Measurements from ENCODE around the gene OR4F15.

OR4F15 gene

DNA sequence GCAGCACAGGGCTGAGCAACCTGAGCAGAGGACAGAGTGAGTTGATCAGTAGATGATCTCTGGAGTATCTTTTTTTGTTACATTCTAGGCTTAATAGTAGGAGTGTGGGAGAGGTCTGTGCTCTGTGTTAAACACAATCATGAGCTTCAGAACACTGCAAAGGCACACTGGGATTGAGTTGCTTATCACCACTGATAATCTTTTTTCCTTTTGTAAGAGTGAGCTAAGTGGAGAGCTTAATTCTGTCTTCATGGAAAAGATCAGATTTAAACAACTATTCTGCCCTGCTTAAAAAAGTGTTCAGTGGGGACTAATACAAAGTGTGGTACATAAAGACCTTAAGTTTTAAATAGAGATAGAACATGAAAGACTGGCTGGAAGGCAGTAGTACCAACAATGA, 7.6 kb upstream of the OR4F15 start:
- DNase-seq (ENCODE audit: low read depth): no peak

DNA sequence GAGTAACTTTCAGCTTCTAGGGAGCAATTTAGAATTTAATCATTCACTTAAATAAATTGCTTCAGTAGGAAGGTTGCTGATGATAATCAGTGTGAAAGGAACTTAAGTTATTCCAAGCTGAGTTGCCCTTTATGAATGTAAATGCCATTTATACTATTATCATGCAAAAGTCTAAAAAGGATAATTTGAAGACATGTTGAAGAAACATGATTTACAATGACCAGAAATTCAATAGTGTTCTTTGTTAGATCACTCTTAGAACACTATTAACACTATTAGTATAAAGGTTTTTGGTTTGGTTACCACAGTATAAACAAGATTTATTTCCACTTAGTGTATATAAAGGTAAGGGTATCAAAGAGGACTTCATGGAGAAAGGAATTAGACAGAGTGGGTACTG, 7.1 kb upstream of the OR4F15 start:
- DNase-seq (ENCODE audit: low read depth): no peak

DNA sequence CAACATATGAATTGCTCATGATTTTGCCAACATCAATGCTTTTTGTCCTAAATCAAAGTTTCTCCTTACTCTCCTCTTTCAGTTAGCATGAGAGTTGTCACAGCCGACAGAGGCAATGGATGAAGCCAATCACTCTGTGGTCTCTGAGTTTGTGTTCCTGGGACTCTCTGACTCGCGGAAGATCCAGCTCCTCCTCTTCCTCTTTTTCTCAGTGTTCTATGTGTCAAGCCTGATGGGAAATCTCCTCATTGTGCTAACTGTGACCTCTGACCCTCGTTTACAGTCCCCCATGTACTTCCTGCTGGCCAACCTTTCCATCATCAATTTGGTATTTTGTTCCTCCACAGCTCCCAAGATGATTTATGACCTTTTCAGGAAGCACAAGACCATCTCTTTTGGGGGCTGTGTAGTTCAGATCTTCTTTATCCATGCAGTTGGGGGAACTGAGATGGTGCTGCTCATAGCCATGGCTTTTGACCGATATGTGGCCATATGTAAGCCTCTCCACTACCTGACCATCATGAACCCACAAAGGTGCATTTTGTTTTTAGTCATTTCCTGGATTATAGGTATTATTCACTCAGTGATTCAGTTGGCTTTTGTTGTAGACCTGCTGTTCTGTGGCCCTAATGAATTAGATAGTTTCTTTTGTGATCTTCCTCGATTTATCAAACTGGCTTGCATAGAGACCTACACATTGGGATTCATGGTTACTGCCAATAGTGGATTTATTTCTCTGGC, 6.2 kb upstream of the OR4F15 start:
- DNase-seq (ENCODE audit: low read depth): no peak

DNA sequence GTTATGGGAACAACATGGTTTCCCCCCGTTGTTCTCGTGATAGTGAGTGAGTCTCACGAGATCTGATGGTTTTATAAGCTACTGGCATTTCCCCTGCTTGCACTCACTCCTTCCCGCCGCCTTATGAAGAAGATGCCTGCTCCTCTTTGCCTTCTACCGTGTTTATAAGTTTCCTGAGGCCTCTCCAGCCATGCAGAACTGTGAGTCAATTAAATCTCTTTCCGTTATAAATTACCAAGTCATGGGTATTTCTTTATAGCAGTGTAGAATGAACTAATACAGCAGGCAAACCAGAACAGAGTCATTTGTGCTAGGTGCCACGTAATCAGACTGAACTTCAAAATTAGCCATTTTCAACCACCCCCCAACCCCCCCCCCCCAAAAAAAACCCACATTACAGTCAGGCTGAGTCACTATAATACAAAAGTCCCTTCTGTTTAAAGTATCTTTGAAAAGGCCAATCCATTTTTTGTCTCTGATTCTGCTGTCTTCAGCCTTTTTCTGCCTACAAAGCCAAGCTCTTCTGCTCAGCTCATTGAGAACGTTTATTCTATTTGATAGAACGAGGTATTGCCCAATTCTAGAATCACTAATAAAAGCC, 4.6 kb upstream of the OR4F15 start:
- DNase-seq (ENCODE audit: low read depth): peak; percentile 34

DNA sequence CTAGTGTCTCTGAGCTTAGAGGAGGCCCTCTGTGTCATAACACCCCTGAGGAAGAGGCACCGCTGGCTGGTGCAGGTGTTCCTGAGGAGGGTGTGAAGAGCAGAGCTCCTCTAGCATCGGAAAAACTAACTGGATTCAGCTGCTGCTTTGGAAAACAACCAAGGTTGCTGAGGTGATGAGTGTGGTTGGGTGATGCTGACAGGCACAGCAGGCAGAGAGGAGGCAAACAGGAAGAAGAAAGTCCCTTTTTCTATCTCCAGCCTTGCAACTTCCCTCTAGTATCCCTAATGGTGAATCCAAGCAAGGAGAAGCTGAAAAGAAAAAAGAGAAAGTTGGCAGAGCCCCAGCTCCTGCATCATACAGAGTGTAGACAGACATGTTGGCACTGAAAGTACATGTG, 3.8 kb upstream of the OR4F15 start:
- DNase-seq (ENCODE audit: low read depth): no peak

DNA sequence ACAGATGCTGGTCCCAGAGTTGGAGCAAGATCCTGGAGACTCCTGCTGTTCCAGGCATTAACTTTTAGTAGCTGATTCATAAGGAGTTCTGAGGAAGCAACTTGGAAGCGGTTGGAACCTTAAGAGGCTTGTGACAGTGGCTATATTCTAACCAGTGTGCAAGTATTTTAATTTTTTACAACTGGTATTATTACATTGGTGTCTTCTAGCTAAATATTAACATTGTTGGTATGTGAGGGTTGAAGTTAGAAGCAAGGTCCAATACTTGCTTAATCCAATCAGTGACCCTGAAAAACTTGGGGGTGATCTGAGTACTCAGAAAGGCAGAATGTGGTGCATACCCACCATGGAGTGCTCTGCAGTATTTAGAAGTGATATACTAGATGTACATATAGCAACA, 1.5 kb upstream of the OR4F15 start:
- no peak for DNase-seq (ENCODE audit: low read depth)

DNA sequence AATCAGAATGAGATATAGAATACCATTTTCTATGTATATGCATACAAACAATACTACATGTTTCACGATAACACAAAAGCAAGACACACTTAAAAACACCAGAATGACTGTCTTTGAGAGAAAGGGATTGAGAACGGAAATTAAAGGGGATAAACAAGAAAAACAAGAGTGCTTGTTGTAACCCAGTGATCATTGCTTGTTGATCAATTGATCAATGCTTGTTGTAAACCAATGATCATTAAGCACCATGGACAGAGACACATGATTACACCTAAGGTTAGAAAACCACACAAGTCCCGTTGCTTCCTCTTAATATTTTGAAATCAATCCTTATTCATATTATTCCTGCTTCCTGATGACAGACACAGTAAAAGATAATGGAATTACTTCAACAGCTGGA, 1.1 kb upstream of the OR4F15 start:
- DNase-seq (ENCODE audit: low read depth): no peak

DNA sequence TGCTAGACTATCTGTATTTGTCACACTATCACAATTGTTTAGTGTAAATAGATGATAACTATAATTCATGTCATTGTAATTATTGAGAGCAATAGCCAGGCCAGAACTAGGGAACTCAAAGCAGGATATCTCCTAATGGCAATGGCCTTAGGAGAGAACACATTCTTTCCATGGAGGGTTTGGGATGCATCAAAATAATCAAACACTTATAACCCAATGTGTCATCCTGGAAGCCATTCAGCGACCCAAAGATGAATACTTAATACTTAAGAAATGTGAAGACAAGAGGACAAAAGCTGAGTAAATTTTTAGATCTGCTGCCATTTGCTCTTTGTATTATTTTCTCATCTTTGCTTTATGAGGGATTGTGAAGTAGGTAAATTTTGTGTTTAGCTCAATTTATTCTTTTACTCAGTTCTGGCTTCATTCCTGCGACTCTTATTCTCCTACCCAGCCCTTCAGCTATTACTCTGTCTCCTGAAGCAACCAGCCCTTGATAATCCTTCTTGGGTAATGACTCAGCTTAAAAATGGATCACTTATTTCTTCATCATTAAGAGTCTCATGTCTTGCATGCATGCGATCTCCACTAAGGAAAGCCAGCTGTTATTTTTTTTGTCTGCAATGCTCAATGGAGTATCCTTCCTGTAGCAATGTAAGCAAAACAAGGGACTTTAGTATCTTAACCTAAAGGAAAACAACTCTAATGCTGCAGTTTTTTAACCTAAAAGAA, 2.0 kb downstream of the OR4F15 start:
- DNase-seq (ENCODE audit: low read depth): no peak

DNA sequence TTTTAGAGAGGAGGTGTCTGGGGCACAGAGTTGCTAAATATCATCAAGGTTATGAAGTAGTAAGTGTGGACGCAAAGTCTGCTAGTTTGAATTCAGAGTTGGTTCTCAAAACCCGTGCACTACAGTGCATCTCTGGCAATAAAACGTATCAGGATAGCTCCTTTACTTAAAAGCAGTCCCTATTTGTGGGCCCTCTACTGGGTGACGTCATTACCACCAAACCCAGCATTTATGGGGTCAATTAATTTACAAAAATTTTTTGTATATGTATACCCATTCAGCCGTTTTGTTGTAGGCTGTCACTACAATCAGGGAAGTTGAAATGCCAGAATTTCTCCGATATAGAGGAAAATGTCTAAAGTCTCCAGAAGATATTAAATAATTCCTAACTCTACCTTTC, 8.8 kb downstream of the OR4F15 start:
- DNase-seq (ENCODE audit: low read depth): no peak

DNA sequence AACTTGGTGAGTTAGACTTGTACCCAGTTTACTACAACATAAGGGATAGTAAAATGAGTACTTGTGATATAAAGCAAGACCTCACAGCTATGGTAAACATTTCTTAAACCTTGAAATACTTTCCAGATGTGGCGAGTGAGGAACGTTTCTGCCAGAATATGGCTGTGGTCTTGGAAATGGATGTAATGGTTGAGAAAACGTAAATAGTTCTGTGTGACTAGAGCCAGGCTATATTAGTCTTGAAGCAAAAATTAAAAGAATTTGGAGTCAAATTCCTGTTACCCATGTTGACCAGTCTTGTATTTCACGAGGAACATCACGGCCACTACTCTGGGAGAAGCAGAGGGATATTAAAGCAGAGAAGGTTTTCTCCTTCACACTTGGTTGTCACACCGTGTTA, 15.3 kb downstream of the OR4F15 start:
- DNase-seq (ENCODE audit: low read depth): peak; percentile 20

DNA sequence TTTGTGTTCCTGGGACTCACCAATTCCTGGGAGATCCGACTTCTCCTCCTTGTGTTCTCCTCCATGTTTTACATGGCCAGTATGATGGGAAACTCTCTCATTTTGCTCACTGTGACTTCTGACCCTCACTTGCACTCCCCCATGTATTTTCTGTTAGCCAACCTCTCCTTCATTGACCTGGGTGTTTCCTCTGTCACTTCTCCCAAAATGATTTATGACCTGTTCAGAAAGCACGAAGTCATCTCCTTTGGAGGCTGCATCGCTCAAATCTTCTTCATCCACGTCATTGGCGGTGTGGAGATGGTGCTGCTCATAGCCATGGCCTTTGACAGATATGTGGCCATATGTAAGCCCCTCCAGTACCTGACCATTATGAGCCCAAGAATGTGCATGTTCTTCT, 16.8 kb downstream of the OR4F15 start:
- no peak for DNase-seq (ENCODE audit: low read depth)

DNA sequence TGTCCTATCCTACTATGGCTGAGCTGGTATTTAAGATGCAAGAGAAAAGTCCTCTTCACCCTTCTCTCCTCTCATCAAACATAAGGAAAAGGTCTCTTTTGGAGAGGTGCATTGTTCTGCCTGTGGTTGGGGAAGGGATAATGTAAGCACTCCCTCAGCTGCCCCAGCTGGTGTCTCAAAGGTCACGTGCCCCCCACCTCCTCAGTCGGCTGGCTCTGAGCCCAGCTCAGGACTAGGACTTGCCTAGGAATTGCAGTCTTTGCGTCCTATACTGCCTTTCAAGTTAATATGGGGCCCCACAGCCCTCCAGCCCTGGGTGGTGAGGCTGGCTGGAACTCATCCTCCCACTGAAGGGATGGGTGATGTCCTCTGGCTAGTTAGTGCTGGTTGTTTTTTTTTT, 29.7 kb downstream of the OR4F15 start:
- no peak for DNase-seq (ENCODE audit: low read depth)

DNA sequence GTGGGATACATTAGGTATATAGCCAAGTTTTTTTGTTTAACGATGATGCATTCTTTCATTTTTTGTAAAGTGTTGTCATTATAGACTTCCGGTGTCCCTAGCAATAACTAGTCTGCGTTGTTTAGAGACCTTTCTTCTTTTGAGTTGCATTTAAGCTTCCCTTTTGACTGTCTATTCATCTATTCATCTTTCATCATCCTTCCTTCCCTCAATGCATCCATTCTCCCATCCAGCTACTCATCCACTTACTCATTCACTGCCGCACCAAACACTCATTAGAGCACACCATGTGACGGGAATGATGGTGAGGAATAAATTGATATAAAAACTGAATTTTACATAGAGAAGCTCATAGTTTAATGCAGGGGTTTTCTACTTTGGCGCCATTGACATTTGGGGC, 32.9 kb downstream of the OR4F15 start:
- no peak for DNase-seq (ENCODE audit: low read depth)

DNA sequence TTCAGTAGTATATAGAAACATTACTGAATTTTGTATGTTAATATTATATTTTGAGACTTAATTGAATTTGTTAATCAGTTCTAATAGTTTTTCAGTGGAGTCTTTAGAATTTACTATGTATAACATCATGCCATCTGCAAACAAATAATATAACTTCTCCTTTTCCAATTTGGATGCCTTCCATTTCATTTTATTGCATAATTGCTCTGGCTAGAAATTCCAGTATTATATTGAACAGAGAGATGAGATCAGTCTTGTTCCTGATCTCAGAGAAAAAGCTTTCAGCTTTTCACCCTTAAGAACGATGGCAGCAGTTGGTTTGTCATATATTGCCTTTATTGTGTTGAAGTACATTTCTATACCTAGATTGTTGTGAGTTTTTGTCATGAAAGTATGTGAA, 40.4 kb downstream of the OR4F15 start:
- DNase-seq (ENCODE audit: low read depth): no peak

Measured in HS-27A (cell line).